Measurements from ENCODE around the gene NPIPB2.
A peak's percentile ranks its signal among the peaks of the same experiment; 100 is the strongest.
"Not testable (repeated sequence)": the region's sequence is repeated elsewhere in the genome, so short reads cannot be mapped to it uniquely, and the experiment has no call there.

NPIPB2 gene

GRCh38 chr16:11941945-11942344 is at the start of gene NPIPB2:
TSS of gene NPIPB2 (minus strand) at chr16:11942045. CDS start at chr16:11942045, 0 bp downstream.
- not testable (repeated sequence) for H3K4me3 ChIP-seq (ENCODE audit: low read length); DNase-seq (ENCODE audit: low read depth)

DNA sequence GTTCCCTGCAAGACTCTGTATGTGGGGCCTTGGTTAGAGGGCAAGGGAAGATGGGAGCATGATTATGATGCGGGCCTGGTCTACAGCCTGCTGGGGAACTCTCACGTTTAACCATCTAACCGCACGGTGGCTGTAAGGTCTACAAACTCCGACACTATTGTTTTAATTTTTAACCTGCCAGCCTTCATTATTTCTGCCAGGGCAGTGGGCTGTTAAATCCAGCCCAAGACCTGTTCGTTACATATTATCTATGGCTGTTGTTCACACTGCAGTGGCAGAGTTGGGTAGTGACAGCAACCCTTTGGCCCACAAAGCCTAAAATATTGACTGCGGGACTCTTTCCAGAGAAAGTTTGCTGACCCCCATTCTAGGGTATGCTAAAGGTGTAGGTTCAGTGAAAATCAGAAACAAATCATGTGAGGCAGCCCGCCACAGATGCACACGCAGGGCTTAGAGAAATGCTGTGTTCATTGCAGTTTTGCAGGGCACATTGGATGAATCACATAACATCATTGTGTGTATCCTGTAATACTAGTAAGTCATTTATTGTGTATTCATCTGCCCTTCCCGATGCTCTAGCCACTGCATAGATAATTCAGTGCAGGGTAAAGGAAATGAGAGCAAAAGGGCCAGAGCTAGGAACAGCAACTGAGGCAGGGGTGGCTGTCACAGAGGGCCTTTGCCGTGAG is 49.0 kb upstream of the NPIPB2 start:
- DNase-seq (ENCODE audit: low read depth), result no peak
- no peak overlapping the region for H3K4me3 ChIP-seq (ENCODE audit: low read length)
- TF ChIP-seq, protein P1, sequence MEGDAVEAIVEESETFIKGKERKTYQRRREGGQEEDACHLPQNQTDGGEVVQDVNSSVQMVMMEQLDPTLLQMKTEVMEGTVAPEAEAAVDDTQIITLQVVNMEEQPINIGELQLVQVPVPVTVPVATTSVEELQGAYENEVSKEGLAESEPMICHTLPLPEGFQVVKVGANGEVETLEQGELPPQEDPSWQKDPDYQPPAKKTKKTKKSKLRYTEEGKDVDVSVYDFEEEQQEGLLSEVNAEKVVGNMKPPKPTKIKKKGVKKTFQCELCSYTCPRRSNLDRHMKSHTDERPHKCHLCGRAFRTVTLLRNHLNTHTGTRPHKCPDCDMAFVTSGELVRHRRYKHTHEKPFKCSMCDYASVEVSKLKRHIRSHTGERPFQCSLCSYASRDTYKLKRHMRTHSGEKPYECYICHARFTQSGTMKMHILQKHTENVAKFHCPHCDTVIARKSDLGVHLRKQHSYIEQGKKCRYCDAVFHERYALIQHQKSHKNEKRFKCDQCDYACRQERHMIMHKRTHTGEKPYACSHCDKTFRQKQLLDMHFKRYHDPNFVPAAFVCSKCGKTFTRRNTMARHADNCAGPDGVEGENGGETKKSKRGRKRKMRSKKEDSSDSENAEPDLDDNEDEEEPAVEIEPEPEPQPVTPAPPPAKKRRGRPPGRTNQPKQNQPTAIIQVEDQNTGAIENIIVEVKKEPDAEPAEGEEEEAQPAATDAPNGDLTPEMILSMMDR (conservative IDR thresholded peaks at IDR 0.05; ENCODE audit: low read length), result no peak

DNA sequence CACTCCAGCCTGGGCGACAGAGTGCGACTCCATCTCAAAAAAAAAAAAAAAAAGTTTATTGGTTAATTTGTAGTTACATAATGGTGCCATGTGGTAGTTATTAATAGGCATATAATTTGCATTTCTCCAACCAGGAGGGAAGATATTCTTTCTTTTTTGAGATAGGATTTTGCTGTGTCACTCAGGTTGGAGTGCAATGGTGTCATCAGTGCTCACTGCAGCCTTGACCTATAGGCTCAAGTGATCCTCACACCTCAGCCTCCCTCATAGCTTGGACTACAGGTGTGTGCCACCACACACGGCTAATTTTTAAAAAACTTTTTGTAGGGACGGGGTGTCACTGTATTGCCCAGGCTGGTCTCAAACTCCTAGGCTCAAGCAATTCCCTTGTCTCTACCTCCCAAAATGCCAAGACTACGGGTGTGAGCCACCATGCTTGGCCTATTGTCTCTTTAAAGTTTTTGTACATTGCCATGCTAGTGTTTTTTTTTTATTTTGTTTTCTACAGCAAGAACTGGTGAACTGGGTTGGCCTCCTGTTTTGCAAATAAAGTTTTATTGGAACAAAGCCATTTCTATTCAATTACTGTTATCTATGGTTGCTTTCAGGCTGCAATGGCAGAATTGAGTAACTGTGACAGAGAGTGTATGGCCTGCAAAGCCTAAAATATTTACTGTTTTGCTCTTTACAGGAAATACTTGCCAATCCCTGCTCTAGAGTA is 46.6 kb upstream of the NPIPB2 start:
- TF ChIP-seq, protein P1 (conservative IDR thresholded peaks at IDR 0.05; ENCODE audit: low read length), result no peak
- no peak overlapping the region for H3K4me3 ChIP-seq (ENCODE audit: low read length)

GRCh38 chr16:11986521-11987057 is 44.7 kb upstream of the NPIPB2 start:
- peak; percentile 52 for DNase-seq (ENCODE audit: low read depth)
- TF ChIP-seq, protein P1 (conservative IDR thresholded peaks at IDR 0.05; ENCODE audit: low read length), result no peak
- no peak overlapping the region for H3K4me3 ChIP-seq (ENCODE audit: low read length)

More for the DNA sequence above, 46.6 kb upstream of the NPIPB2 start:
- DNase-seq (ENCODE audit: low read depth), result no peak

DNA sequence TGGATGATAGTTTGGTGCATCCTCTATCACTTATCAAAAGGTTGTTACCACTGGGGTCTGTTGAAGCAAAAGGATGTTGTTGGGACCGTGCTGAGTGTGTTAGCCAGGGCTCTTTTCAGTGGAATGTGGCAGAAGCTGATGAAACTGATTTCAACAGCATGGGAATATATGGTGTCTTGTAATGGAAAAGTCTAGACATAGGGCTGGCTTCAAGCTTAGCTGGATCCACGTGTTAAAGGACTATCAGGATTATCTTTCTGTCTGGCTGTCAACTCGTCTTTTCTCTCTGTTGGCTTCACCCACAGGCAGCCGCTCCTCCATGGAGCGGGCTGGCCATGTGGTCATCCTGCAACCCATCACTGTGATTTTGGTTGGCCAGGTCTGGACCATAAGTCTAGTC is 43.4 kb upstream of the NPIPB2 start:
- H3K4me3 ChIP-seq (ENCODE audit: low read length), result no peak overlapping the region
- TF ChIP-seq, protein P1 (conservative IDR thresholded peaks at IDR 0.05; ENCODE audit: low read length), result no peak
- peak; percentile 40 for DNase-seq (ENCODE audit: low read depth)

- no peak overlapping the region for H3K4me3 ChIP-seq (ENCODE audit: low read length)
- DNase-seq (ENCODE audit: low read depth), result no peak
- TF ChIP-seq, protein P1 (conservative IDR thresholded peaks at IDR 0.05; ENCODE audit: low read length), result no peak
Measured at GRCh38 chr16:11980136-11980844, 38.4 kb upstream of the NPIPB2 start.

- no peak overlapping the region for H3K4me3 ChIP-seq (ENCODE audit: low read length)
- TF ChIP-seq, protein P1 (conservative IDR thresholded peaks at IDR 0.05; ENCODE audit: low read length), result no peak
- no peak for DNase-seq (ENCODE audit: low read depth)
Measured at GRCh38 chr16:11979013-11979672, 37.3 kb upstream of the NPIPB2 start.

All from AG10803 (cell line).